Measurements from ENCODE around the gene HAP1. TPM values are rescaled to one million over a fixed set of nuclear protein-coding genes. Genes with fewer than 3 reads are reported as not detected.
"Not testable (repeated sequence)": the region's sequence is repeated elsewhere in the genome, so short reads cannot be mapped to it uniquely, and the experiment has no call there.

The HAP1 gene
- total and polyA plus RNA-seq, 2 donors (not counting 1 experiment from before 2014, with no cell fraction given), result 0.02 to 0.17 TPM

- peaks cover 8% of the 10 kb centered on the region for H3K4me1 ChIP-seq (ENCODE audit: control insufficient read depth, extremely low read depth, insufficient read depth, low read length)
- peak within 1 kb of the TSS; percentile 100 for H3K27ac ChIP-seq (ENCODE audit: insufficient read depth, low read length)
- H3K9me3 ChIP-seq (ENCODE audit: control insufficient read depth, insufficient read depth, low read depth, low read length), result no peaks in the 10 kb centered on the region
- peaks cover 1% of the 10 kb centered on the region for H3K27me3 ChIP-seq (ENCODE audit: control insufficient read depth, insufficient read depth, low read length)
- H3K4me3 ChIP-seq (replicated peaks in 1 of 4; ENCODE audit: control extremely low read depth in 1 of 4, insufficient read depth in 1 of 4, low read depth in 3 of 4, low read length in 4 of 4), result peak within 1 kb of the TSS; percentile 68 to 95 (median 85)
- DNase-seq (ENCODE audit: low read depth in 2 of 2), result peak; percentile 99 to 100
- TF ChIP-seq CTCF (conservative IDR thresholded peaks at IDR 0.05 in 1 of 2, IDR thresholded peaks at IDR 0.05 in 1 of 2; ENCODE audit: low read depth in 1 of 2, low read length in 2 of 2), result no peak
- no peak for TF ChIP-seq EZH2 (IDR thresholded peaks at IDR 0.05; ENCODE audit: low read length, missing control alignments)
- peak within 1 kb of the TSS; percentile 100 for H3K4me2 ChIP-seq (ENCODE audit: extremely low read depth, insufficient read depth, low read length)
- H2AFZ ChIP-seq (ENCODE audit: low read length), result peak within 1 kb of the TSS; percentile 82
- H3K36me3 ChIP-seq (ENCODE audit: control insufficient read depth, insufficient read depth, low read length), result peaks cover 23% of the 10 kb centered on the region
- peaks cover 9% of the 10 kb centered on the region for H4K20me1 ChIP-seq (ENCODE audit: control insufficient read depth, extremely low read depth, insufficient read depth, low read length)
- H3K79me2 ChIP-seq (ENCODE audit: control insufficient read depth, insufficient read depth, low read length), result peaks cover 24% of the 10 kb centered on the region
- peak within 1 kb of the TSS; percentile 100 for H3K9ac ChIP-seq (ENCODE audit: insufficient read depth, low read length)
Measured at GRCh38 chr17:41688641-41689496, 45.6 kb downstream of the HAP1 start, which contains the start of gene EIF1. Gene EIF1, plus strand, starts transcription at chr17:41688885. Its CDS starts 154 bp downstream, at chr17:41689039.

GRCh38 chr17:41687828-41688640 lies 46.4 kb downstream of the HAP1 start:
- Histone ChIP-seq H3K9ac (ENCODE audit: insufficient read depth, low read length) (peak overlapping the region; percentile 61), H3K27ac (ENCODE audit: insufficient read depth, low read length) (peak overlapping the region; percentile 100), H3K79me2 (ENCODE audit: control insufficient read depth, insufficient read depth, low read length) (peaks cover 24% of the 10 kb centered on the region), H3K4me3 (replicated peaks in 1 of 4; ENCODE audit: control extremely low read depth in 1 of 4, insufficient read depth in 1 of 4, low read depth in 3 of 4, low read length in 4 of 4) (peak overlapping the region; percentile 61 to 85 (median 76)), H3K27me3 (ENCODE audit: control insufficient read depth, insufficient read depth, low read length) (peaks cover 7% of the 10 kb centered on the region), H3K36me3 (ENCODE audit: control insufficient read depth, insufficient read depth, low read length) (peaks cover 23% of the 10 kb centered on the region), H4K20me1 (ENCODE audit: control insufficient read depth, extremely low read depth, insufficient read depth, low read length) (peaks cover 9% of the 10 kb centered on the region), H3K4me2 (ENCODE audit: extremely low read depth, insufficient read depth, low read length) (peak overlapping the region; percentile 71), H2AFZ (ENCODE audit: low read length) (peak overlapping the region; percentile 82), H3K9me3 (ENCODE audit: control insufficient read depth, insufficient read depth, low read depth, low read length) (no peaks in the 10 kb centered on the region), H3K4me1 (ENCODE audit: control insufficient read depth, extremely low read depth, insufficient read depth, low read length) (peaks cover 8% of the 10 kb centered on the region)
- peak in 1 of 2 donors; percentile 19 for TF ChIP-seq CTCF (conservative IDR thresholded peaks at IDR 0.05 in 1 of 2, IDR thresholded peaks at IDR 0.05 in 1 of 2; ENCODE audit: low read depth in 1 of 2, low read length in 2 of 2)
- TF ChIP-seq EZH2 (IDR thresholded peaks at IDR 0.05; ENCODE audit: low read length, missing control alignments), result no peak
- DNase-seq (ENCODE audit: low read depth in 2 of 2), result no peak

GRCh38 chr17:41686281-41686680 lies 48.2 kb downstream of the HAP1 start:
- Histone ChIP-seq H3K4me1 (ENCODE audit: control insufficient read depth, extremely low read depth, insufficient read depth, low read length) (peaks cover 8% of the 10 kb centered on the region), H3K27ac (ENCODE audit: insufficient read depth, low read length) (no peak overlapping the region), H4K20me1 (ENCODE audit: control insufficient read depth, extremely low read depth, insufficient read depth, low read length) (peaks cover 7% of the 10 kb centered on the region), H3K4me2 (ENCODE audit: extremely low read depth, insufficient read depth, low read length) (no peak overlapping the region), H3K9ac (ENCODE audit: insufficient read depth, low read length) (no peak overlapping the region), H3K4me3 (replicated peaks in 1 of 4; ENCODE audit: control extremely low read depth in 1 of 4, insufficient read depth in 1 of 4, low read depth in 3 of 4, low read length in 4 of 4) (no peak overlapping the region), H2AFZ (ENCODE audit: low read length) (no peak overlapping the region), H3K9me3 (ENCODE audit: control insufficient read depth, insufficient read depth, low read depth, low read length) (no peaks in the 10 kb centered on the region), H3K79me2 (ENCODE audit: control insufficient read depth, insufficient read depth, low read length) (peaks cover 23% of the 10 kb centered on the region), H3K27me3 (ENCODE audit: control insufficient read depth, insufficient read depth, low read length) (peaks cover 7% of the 10 kb centered on the region), H3K36me3 (ENCODE audit: control insufficient read depth, insufficient read depth, low read length) (peaks cover 14% of the 10 kb centered on the region)
- TF ChIP-seq CTCF (conservative IDR thresholded peaks at IDR 0.05 in 1 of 2, IDR thresholded peaks at IDR 0.05 in 1 of 2; ENCODE audit: low read depth in 1 of 2, low read length in 2 of 2), result no peak
- no peak for TF ChIP-seq EZH2 (IDR thresholded peaks at IDR 0.05; ENCODE audit: low read length, missing control alignments)
- DNase-seq (ENCODE audit: low read depth in 2 of 2), result no peak

- peaks cover 17% of the 10 kb centered on the region for H3K79me2 ChIP-seq (ENCODE audit: control insufficient read depth, insufficient read depth, low read length)
- not testable (repeated sequence) for H3K27ac ChIP-seq (ENCODE audit: insufficient read depth, low read length); H3K4me3 ChIP-seq (replicated peaks in 1 of 4; ENCODE audit: control extremely low read depth in 1 of 4, insufficient read depth in 1 of 4, low read depth in 3 of 4, low read length in 4 of 4); H4K20me1 ChIP-seq (ENCODE audit: control insufficient read depth, extremely low read depth, insufficient read depth, low read length); DNase-seq (ENCODE audit: low read depth in 2 of 2); H3K9ac ChIP-seq (ENCODE audit: insufficient read depth, low read length); H3K4me2 ChIP-seq (ENCODE audit: extremely low read depth, insufficient read depth, low read length); H3K36me3 ChIP-seq (ENCODE audit: control insufficient read depth, insufficient read depth, low read length); H2AFZ ChIP-seq (ENCODE audit: low read length); H3K9me3 ChIP-seq (ENCODE audit: control insufficient read depth, insufficient read depth, low read depth, low read length); H3K27me3 ChIP-seq (ENCODE audit: control insufficient read depth, insufficient read depth, low read length); H3K4me1 ChIP-seq (ENCODE audit: control insufficient read depth, extremely low read depth, insufficient read depth, low read length)
Measured at GRCh38 chr17:41685753-41686152, 48.7 kb downstream of the HAP1 start.

Data from fibroblast of lung (primary cell).